HG03095 (cell line): Measurements from ENCODE around the gene SPATA6.
"Not testable (repeated sequence)": the region's sequence is repeated elsewhere in the genome, so short reads cannot be mapped to it uniquely, and the experiment has no call there.

Experiments used
- ATAC-seq: cut with Tn5 transposase; IDR thresholded peaks from one replicate; pipeline ENCODE4 v1.9.1; 2021; ENCODE audit warnings: moderate library complexity; ENCODE audit not compliant: unreplicated experiment

Gene SPATA6

DNA sequence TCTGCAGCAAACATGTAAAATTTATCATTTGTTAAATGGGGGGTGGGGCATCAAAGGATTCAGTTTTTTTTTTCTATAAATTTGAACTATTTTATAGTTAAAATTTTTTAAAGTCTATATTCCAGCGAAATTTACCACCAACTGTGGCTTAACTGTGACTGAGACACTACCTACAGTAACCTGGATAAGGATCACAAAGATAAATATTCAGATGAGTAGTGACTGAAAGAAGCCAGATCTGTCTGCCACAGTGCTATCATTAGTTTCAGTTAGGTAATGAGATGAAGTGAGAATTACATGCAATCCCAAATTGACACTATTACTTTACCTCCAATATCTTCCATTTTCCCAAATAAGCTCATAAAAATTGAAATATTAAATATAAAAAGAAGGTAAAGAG is 5.4 kb downstream of the SPATA6 start:
- no peak for ATAC-seq

DNA sequence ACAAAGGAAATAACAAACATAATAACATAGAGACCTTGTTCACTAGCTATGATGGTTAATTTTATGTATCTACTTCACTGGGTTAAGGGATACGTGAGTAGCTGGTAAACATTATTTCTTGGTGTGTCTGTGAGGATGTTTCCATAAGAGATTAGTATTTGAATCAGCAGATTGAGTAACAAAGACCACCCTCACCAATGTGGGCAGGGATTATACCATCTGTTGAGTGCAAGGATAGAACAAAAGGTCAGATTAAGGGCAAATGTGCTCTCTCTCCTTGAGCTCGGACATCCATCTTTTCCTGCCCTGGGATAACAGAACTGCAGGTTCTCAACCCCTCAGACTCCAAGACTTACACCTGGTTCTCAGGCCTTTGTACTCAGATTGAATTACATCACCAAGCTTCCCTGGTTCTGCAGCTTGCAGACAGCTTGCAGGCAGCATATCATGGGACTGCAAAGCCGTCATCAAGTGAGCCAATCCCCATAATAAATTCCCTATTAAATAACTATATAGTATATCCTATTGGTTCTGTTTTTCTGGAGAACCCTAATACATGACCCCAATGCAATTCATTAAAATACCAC is 9.2 kb downstream of the SPATA6 start:
- ATAC-seq, result no peak

DNA sequence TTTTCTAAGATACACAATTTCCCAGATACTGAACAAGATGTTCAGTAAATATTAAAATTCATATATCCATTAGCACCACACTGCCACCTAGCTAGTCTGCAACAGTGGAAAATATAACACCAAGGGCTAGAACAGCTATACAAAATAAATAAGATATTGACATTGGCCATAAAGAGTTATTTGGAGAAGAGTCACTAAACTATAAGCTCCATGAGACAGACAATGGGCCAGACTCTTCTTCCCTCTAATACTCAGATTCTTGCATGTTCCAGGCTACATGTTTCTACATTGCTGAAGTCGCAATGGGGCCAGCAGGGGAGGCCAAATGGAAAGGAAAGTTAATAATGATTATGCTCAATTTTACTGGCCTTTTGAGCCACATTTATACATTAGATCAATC is 21.5 kb downstream of the SPATA6 start:
- no peak for ATAC-seq

DNA sequence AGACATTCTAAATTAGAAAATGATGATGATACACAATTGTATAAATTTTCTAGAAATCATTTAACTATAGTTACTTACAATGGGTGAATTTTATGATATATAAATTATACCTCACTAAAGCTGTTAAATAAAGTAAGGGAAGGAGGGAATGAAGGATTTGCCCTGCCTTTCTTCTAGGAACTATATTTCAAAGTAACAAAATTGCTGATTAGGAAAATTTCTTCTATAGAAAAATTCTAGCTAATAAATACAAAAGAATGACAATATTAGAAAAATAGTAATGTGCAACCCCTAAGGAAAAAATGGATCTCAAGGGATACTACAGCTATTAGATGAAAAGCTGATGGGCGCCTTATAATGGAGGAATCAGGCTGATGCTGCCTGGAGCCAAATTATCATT is 23.1 kb downstream of the SPATA6 start:
- no peak for ATAC-seq

DNA sequence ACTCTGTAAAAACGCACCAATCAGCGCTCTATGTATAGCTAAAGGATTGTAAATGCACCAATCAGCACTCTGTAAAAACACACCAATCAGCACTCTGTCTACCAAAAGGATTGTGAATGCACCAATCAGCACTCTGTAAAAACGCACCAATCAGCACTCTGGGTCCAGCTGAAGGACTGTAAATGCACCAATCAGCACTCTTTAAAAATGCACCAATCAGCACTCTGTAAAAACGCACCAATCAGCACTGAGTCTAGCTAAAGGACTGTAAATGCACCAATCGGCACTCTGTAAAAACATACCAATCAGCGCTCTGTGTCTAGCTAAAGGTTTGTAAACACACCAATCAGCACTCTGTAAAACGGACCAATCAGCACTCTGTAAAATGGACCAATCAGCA is 27.8 kb downstream of the SPATA6 start:
- not testable (repeated sequence) for ATAC-seq

DNA sequence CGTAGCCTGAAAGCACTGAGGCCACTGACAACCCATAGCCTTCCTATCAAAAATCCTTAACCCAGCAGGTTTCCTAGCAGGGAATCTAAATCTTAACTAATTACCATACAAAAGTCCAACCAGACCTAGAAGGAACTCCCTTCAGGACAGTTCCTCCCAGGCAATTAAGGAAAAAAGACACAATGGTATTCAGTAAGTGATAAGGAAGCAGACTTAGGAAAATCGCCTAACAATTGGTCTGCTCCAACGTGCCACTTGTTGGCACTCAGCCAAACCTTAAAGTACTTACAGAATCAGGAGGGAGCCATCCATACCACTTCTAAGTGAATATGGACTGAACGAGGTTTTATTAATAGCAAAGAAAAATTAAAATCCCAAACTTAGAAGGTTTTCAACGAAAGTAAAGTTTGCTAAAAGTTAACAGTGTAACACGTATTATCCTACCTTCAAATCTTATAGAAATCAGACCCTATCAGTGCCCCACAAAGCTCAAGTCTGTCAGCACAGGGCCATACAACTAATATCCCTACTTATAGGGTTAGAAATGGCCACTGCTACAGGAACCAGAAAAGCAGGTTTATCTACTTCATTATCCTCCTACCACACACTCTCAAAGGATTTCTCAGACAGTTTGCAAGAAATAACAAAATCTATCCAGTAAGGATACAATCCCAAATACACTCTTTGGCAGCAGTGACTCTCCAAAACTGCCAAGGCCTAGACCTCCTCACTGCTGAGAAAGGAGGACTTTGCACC is 29.0 kb downstream of the SPATA6 start:
- ATAC-seq, result no peak

DNA sequence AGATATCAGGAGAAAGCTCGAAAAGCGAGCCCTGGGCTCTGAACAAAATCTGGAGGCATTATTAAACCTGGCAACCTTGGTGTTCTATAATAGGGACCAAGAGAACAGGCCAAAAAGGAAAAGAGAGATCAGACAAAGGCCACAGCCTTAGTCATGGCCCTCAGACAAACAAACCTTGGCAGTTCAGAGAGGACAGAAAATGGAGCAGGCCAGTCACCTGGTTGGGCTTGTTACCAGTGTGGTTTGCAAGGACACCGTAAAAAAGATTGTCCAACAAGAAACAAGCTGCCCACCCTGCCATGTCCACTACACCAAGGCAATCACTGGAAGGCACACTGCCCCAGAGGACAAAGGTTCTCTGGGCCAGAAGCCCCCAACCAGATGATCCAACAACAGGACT is 31.2 kb downstream of the SPATA6 start:
- not testable (repeated sequence) for ATAC-seq

DNA sequence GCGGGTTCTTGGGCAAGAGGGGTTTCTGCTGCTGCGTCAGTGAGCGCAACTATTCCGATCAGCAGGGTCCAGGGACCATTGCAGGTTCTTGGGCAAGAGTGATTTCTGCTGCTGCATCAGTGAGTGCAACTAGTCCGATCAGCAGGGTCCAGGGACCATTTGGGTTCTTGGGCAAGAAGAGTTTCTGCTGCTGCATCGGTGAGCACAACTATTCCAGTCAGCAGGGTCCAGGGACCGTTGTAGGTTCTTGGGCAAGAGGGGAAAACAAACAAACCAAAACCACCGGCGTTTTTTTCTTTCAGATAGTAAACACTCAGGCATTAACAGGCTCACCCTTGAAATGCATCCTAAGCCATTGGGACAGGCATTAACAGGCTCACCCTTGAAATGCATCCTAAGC is 32.6 kb downstream of the SPATA6 start:
- no peak for ATAC-seq

DNA sequence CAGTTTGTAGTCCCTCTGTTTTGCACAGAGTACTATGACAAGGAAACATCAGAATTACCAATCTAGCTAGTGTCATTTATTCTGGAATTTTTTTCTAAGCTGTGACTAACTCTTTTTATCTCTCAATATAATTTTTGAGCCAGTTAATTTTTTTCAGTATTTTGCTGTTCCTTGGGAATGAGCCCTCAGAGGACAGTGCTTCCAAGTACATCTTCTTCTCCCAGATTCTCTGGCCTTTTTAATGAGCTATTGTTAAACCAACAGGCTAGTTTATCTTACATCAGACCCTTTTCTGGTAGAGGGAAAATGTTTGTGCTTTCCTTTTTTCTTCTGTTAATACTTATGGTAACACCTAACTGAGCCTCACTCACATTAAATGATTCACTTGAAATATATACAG is 34.6 kb downstream of the SPATA6 start:
- not testable (repeated sequence) for ATAC-seq

DNA sequence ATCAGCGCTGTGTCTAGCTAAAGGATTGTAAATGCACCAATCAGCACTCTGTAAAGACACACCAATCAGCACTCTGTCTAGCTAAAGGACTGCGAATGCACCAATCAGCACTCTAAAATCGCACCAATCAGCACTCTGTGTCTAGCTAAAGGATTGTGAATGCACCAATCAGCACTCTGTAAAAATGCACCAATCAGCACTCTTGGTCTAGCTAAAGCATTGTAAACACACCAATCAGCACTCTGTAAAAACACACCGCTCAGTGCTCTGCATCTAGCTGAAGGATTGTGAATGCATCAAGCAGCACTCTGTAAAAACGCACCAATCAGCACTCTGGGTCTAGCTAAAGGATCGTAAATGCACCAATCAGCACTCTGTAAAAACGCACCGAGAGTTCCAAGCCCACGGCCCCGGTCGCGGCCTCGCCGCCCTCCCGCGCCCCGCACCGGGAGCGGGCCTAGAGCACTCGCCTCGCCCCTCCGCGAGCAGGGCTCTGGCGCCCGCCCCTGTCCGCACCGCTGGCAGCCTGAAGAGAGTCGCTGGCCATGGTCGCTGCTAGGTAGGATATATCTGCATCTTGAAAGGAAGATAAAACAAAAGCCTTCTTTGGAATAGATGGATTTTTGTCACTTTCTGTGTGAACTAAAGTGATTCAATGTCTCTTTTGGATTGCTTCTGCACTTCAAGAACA is 36.5 kb downstream of the SPATA6 start:
- ATAC-seq, result not testable (repeated sequence)

DNA sequence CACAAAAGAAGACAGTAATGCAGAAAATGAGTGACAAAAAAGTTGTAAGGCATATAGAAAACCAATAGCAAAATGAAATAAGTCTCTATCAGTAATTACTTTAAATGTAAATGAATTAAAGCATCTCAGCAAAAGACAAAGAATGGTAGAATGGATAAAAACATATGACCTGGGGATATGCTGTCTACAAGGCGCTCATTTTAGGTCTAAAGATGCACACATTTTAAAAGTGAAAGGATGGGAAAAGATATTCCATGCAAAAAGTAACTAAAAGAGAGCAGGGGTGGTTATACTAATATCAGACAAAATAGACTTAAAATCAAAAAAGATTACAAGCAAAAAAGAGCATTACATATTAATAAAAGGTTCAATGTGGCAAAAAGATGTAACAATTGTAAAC is 41.2 kb downstream of the SPATA6 start:
- ATAC-seq, result no peak

DNA sequence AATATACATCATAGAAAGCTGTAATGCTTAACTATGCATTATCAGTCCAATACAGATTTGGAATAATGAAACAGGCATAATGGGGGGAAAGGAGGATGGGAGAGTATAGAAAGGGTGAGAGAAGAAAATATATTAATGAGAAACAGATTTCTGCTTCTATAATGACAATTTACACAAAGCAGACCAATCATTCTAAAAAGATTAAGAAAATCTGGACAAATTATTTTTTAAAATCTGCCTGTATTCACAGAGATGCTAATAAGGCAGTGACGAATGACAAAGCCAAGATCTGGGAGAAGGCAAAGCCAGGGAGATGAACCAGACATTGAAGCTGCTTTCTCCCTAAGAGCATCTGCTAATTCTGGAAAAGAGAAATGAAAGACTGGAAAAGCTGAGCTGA is 50.0 kb downstream of the SPATA6 start:
- ATAC-seq, result no peak

DNA sequence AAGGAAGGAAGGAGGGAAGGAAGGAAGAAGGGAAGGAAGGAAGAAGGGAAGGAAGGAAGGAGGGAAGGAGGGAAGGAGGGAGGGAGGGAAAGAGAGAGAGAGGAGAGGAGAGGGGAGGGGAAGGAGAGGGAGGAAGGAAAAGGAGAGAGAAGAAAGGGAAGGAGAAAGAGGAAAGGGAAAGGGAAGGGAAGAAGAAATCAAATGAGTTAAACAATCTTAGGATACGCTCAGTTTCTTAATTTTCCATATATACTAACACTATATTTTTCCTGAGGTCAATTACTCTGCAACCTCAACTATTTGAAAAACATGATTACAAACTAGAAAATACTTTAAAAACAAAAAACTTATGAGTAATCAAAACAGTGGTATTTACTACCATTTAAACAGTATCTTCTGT is 53.3 kb downstream of the SPATA6 start:
- ATAC-seq, result no peak

DNA sequence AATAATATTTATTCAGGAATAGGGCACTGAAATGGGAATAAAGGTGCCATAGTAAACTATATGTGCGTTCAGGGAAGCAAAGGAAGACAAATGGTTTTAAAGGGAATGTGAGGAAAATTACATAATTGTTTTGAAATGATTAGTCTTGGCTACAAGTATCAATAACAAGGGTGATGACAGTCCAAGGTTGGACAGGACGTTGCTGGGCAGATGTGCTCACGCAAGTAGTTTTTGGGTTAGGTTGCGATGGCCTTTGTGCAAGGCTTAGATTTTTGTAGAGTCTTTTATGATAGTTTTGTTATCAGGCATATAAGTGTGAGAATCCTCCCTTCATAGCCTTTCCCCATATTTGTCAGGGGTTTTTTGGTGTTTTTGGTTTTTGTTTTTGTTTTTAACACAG is 57.0 kb downstream of the SPATA6 start:
- ATAC-seq, result no peak

DNA sequence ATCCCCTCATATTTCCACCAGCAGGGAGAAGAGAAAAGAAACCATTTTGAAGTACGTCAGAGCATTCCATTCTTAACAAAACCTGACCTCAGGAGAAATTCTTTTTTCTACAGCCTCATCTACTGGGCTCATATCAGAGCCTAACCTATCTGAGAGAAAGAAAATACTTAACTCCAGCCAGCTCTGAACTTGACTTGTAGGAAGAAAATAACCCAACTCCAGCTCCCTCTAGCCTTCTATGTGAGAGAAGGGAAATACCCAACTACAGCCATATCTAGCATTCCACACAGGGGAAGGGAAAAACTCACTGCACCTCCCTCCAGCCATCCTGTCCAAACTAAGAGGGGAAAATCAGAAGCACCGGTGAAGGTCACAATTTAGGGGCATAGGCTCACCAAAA is 57.7 kb downstream of the SPATA6 start:
- no peak for ATAC-seq

DNA sequence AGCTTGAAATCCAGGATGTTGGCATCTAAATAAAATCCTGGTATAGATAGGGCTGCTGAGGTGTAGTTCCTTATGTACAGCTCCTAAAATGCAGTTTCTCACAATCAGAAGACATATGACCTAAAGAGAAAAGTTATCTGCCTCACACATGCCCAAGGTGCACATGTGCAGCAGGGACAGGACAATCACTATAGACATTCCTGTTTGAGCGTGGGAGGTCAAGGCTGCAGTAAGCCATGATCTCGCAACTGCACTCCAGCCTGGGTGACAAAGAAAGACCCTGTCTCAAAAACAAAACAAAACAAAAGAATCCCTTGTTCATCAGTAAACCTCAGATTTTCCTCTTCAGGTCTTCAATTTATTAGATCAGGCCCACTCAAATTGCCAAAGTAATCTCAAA is 66.1 kb downstream of the SPATA6 start:
- no peak for ATAC-seq

DNA sequence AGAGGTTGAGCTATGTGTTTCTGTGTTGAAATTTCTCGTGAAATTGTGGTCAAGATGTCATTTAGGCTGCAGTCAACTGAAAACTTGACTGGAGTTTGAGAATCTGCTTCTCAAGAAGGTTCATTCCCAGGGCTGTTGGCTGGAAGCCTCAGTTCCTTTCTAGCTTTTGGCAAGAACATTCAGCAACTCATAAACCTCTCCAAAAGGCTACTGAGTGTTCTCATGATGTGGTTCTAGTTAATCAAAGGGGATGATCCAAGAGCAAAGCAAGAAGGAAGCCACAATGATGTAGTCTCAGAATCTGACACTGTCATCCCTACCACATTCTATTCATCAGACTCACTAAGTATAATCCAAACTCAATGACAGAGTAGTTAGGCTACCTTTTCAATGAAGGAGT is 66.6 kb downstream of the SPATA6 start:
- no peak for ATAC-seq

DNA sequence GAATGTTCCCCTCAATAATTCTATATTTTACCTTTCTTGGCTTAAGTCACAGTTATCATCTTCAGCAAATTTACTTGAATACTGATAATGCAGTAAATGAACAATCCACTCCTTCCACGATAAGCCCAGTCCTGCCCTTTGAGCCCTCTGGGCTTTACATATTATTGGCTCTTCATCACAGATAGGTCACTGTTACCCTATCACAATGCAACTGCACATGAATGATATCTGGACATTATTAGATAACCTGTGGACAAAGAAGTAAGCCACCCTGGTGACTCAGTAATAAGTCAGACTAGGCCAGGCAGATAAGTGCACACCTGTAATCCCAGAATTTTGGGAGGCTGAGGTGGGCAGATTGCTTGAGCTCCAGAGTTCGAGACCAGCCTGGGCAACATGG is 69.4 kb downstream of the SPATA6 start:
- ATAC-seq, result no peak

DNA sequence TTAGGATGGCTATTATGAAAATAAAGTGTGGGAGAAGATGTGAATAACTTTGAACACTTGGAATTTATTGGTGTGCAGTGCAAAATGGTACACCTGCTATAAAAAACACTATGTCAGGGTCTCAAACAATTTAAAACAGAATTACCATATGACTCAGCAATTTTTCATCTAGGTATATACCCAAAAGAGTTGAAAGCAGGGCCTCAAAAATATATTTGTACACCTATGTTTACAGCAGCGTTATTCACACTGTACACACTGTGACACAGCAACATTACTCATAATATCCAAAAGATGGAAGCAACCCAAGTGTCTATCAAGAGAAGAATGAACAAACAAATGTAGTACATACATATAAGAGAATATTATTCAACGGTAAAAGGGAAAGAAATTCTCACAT is 75.8 kb downstream of the SPATA6 start:
- no peak for ATAC-seq

DNA sequence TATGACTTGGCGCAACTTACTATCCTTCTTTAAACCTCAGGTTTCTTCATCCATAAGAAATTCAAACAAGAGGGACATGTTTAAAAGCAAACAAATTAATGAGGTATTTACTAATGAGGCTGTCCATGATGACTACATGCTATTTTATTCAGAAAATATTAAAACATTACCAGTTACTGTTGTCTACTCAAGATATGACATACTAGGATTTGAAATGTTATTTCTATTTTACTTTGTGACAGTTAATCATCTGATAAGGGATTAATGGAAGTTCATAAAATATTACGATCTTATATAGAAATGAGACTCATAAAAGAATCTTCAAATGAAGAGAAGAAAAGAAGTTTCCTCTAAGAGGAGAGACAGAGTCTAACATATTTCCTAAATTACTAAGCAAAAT is 80.1 kb downstream of the SPATA6 start:
- no peak for ATAC-seq

DNA sequence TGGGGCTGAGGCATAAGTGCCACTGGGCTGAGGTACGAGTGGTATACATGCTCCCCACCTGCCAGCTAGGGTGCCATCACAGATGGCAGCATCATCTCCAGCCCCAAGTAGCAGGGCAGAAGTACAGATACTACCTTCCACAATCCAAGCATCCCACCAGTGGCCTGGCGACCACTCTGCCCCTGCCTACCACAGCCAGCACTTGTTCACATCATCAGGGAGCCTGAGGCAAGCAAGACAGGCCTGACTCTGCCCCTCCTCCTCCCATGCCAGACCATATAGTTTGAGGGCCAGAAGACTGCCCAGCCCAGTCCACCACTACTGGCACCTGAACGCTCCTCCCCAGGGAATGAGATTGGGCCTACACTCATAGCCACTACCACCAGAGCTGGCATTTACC is 84.6 kb downstream of the SPATA6 start:
- no peak for ATAC-seq

DNA sequence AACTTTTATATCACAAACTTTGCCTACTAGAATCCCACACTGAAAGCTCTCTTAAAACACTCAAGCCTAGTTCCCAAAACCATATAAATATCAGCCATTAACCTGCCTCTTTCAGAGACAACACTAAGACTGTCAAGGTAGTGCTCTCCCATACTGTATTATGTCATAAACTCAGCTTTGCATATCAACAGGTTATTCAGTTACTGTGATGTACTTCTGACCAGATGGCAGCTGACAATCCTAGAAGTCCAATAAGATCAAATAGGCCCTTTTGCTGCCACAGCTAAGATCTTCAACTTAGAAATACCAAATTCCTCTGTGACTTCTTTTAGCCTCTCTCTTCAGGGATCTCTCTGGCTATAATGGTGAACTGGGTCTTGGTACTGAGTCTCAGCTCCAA is 97.2 kb downstream of the SPATA6 start:
- ATAC-seq, result no peak
